Measurements from ENCODE around the gene ITPRIP.
A peak's percentile ranks its signal among the peaks of the same experiment; 100 is the strongest.

The ITPRIP gene

DNA sequence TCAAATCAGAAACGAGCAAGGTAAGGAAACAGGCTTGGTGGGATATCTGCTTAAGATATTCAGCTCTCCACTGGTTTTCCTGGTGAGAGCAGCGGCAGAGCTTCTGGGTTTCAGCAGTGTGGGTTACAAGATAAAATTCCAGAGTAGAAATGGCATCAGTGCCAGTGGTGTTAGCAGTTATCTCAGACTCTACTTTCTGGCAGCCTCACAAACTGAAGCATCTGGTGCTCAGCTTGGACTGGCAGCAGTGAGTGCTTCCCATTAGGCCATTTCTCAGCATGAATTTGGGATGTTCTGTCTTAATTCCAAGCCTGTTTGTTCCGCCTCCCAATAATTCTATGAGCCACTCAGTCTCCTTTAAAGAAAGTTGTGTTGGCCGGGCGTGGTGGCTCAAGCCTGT lies 76.2 kb downstream of the ITPRIP start:
- Mint-ChIP-seq H3K27me3 (ENCODE audit: low read depth) (no peaks in the 10 kb centered on the region), H3K9me3 (no peaks in the 10 kb centered on the region), H3K36me3 (ENCODE audit: low read depth) (peaks cover 48% of the 10 kb centered on the region), H3K4me3 (no peak overlapping the region), H3K27ac (no peak overlapping the region), H3K4me1 (peaks cover 4% of the 10 kb centered on the region)
- TF ChIP-seq, protein P1, sequence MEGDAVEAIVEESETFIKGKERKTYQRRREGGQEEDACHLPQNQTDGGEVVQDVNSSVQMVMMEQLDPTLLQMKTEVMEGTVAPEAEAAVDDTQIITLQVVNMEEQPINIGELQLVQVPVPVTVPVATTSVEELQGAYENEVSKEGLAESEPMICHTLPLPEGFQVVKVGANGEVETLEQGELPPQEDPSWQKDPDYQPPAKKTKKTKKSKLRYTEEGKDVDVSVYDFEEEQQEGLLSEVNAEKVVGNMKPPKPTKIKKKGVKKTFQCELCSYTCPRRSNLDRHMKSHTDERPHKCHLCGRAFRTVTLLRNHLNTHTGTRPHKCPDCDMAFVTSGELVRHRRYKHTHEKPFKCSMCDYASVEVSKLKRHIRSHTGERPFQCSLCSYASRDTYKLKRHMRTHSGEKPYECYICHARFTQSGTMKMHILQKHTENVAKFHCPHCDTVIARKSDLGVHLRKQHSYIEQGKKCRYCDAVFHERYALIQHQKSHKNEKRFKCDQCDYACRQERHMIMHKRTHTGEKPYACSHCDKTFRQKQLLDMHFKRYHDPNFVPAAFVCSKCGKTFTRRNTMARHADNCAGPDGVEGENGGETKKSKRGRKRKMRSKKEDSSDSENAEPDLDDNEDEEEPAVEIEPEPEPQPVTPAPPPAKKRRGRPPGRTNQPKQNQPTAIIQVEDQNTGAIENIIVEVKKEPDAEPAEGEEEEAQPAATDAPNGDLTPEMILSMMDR (IDR thresholded peaks at IDR 0.05; ENCODE audit: unreplicated experiment in 3 of 3) = no peak

DNA sequence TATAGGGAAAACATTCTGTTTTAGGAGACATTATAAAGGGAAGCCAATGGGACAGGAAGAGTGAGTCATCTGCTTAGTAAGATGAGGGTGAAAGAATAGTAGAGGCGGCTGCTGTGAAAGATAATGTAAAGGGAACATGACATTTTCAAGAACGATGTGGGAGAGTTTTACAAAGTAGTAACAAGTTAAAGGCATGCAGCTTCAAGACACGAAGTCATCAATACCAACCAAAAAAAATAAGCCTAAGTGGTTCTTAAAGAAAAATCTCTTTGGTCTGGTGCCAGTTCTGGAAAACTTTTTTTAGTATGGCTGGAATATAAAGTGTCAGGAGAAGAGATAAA lies 77.5 kb downstream of the ITPRIP start:
- Mint-ChIP-seq H3K36me3 (ENCODE audit: low read depth) (peaks cover 38% of the 10 kb centered on the region), H3K27ac (no peak overlapping the region), H3K4me1 (peaks cover 12% of the 10 kb centered on the region), H3K27me3 (ENCODE audit: low read depth) (no peaks in the 10 kb centered on the region), H3K4me3 (no peak overlapping the region), H3K9me3 (no peaks in the 10 kb centered on the region)
- TF ChIP-seq, protein P1 (IDR thresholded peaks at IDR 0.05; ENCODE audit: unreplicated experiment in 3 of 3) = no peak

DNA sequence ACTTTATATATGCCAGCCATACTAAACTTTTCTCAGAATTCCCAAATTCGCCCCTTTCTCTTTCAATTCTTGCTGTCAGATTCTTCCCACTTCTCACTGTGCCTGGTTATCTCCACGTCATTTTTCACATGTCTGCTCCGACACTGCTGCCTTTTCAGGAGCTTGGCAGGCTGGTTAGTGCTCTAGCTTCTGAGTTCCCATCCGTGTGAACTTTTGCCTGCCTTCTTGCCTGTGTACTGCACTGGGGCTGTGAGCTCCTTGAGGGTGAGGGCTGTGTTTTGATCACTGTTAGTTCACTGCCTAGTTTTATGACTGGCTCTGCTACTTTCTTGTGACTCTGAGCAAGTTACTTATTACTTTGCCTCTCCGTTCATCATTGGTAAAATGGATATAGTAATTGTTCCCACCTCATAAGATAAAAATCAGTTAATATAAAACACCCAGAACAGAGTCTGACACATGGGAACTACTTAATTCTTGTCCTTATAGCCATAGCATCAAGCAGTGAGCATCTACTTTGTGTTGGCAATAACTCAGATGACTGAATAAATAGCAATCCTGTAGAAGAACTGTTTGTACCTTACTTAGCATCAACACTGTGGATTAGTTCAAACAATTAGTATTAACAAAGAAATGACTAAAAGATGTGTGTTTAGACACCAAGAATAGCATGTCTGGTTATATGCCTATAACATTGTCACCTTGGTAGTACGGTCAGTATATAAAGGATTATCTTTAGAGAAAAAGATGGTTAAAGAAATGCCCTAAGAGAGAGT lies 78.1 kb downstream of the ITPRIP start:
- peak overlapping the region; percentile 19 to 81 (median 57) for H3K27ac Mint-ChIP-seq

More for the DNA sequence above, 78.1 kb downstream of the ITPRIP start:
- Mint-ChIP-seq H3K27me3 (ENCODE audit: low read depth) (no peaks in the 10 kb centered on the region), H3K4me1 (peaks cover 17% of the 10 kb centered on the region), H3K9me3 (no peaks in the 10 kb centered on the region), H3K4me3 (peak overlapping the region in 2 of 3 experiments; percentile 11 to 37), H3K36me3 (ENCODE audit: low read depth) (peaks cover 33% of the 10 kb centered on the region)
- TF ChIP-seq, protein P1 (IDR thresholded peaks at IDR 0.05; ENCODE audit: unreplicated experiment in 3 of 3) = no peak

Data from nephron (organoid).